H9 (cell line): Measurements from ENCODE around the gene SF3B5. TPM values are rescaled to one million over a fixed set of nuclear protein-coding genes. Genes with fewer than 3 reads are reported as not detected.

Experiments used
- DNase-seq: peaks from one replicate; pipeline ENCODE4 v3.0.0-alpha.2; 2017
- H2AFZ ChIP-seq: one replicate; pipeline ENCODE4 v1.6.1; 2013; ENCODE audit warnings: mild to moderate bottlenecking, low read length, control low read depth, moderate library complexity
- H2AK5ac ChIP-seq: 2 replicates; pipeline ENCODE4 v1.6.1; 2013; ENCODE audit warnings: low read length, control low read depth, mixed read lengths; ENCODE audit not compliant: insufficient read length
- H2BK120ac ChIP-seq: one replicate; pipeline ENCODE4 v1.6.1; 2013; ENCODE audit warnings: low read depth, mild to moderate bottlenecking, low read length, control low read depth, inconsistent platforms; ENCODE audit not compliant: poor library complexity, severe bottlenecking
- H2BK12ac ChIP-seq: 2 replicates; pipeline ENCODE4 v1.6.1; 2013; ENCODE audit warnings: low read length, control low read depth, mixed read lengths, low read depth; ENCODE audit not compliant: insufficient read length
- H2BK15ac ChIP-seq: 2 replicates; pipeline ENCODE4 v1.6.1; 2013; ENCODE audit warnings: low read depth, low read length, control low read depth
- H2BK20ac ChIP-seq: one replicate; pipeline ENCODE4 v1.6.1; 2013; ENCODE audit warnings: low read depth, mild to moderate bottlenecking, low read length, control low read depth, inconsistent platforms; ENCODE audit not compliant: poor library complexity, severe bottlenecking
- H2BK5ac ChIP-seq: 2 replicates; pipeline ENCODE4 v1.6.1; 2013; ENCODE audit warnings: low read length, control low read depth, mixed read lengths; ENCODE audit not compliant: insufficient read length
- H3K14ac ChIP-seq: 2 replicates; pipeline ENCODE4 v1.6.1; 2013; ENCODE audit warnings: low read length, control low read depth; ENCODE audit not compliant: insufficient read depth
- H3K18ac ChIP-seq: 2 replicates; pipeline ENCODE4 v1.6.1; 2013; ENCODE audit warnings: low read depth, mild to moderate bottlenecking, mixed read lengths, low read length, control low read depth; ENCODE audit not compliant: insufficient read length
- H3K23ac ChIP-seq: 2 replicates; pipeline ENCODE4 v1.6.1; 2013; ENCODE audit warnings: low read length, control low read depth, mixed read lengths, low read depth; ENCODE audit not compliant: insufficient read length
- H3K23me2 ChIP-seq: 2 replicates; pipeline ENCODE4 v1.6.1; 2013; ENCODE audit warnings: low read depth, mild to moderate bottlenecking, mixed read lengths, low read length, control low read depth; ENCODE audit not compliant: insufficient read length, poor library complexity, severe bottlenecking
- H3K27ac ChIP-seq: 2 replicates; pipeline ENCODE4 v1.5.1; 2013; ENCODE audit warnings: low read length, control low read depth, mixed read lengths, low read depth; ENCODE audit not compliant: insufficient read length
- H3K27me3 ChIP-seq: 2 replicates; pipeline ENCODE4 v1.6.1; 2013; ENCODE audit warnings: low read length, control low read depth, inconsistent platforms; ENCODE audit not compliant: insufficient read depth
- H3K4ac ChIP-seq: 2 replicates; pipeline ENCODE4 v1.6.1; 2013; ENCODE audit warnings: low read depth, mild to moderate bottlenecking, control low read depth, inconsistent platforms, low read length, moderate library complexity
- H3K4me1 ChIP-seq: 2 replicates; pipeline ENCODE4 v1.6.1; 2013; ENCODE audit warnings: low read length, control low read depth, inconsistent platforms; ENCODE audit not compliant: insufficient read depth
- H3K4me2 ChIP-seq: 2 replicates; pipeline ENCODE4 v1.6.1; 2013; ENCODE audit warnings: low read length, control low read depth, mixed read lengths; ENCODE audit not compliant: insufficient read length, insufficient read depth
- H3K56ac ChIP-seq: 2 replicates; pipeline ENCODE4 v1.6.1; 2013; ENCODE audit warnings: low read depth, mild to moderate bottlenecking, mixed read lengths, low read length, control low read depth; ENCODE audit not compliant: insufficient read length
- H3K79me1 ChIP-seq: 2 replicates; pipeline ENCODE4 v1.6.1; 2013; ENCODE audit warnings: low read depth, mild to moderate bottlenecking, moderate library complexity, low read length, control low read depth, inconsistent platforms; ENCODE audit not compliant: insufficient read depth, poor library complexity, severe bottlenecking
- H3K79me2 ChIP-seq: 2 replicates; pipeline ENCODE4 v1.6.1; 2013; ENCODE audit warnings: low read length, control low read depth, inconsistent platforms; ENCODE audit not compliant: insufficient read depth
- H3K9ac ChIP-seq: 2 replicates; pipeline ENCODE4 v1.6.1; 2013; ENCODE audit warnings: low read length, control low read depth, mixed read lengths; ENCODE audit not compliant: insufficient read length; ENCODE audit errors: extremely low read depth
- H3K9me3 ChIP-seq: one replicate; pipeline ENCODE4 v1.6.1; 2013; ENCODE audit warnings: low read depth, low read length, inconsistent platforms; ENCODE audit not compliant: control insufficient read depth
- H3T11ph ChIP-seq: one replicate; pipeline ENCODE4 v1.6.1; 2013; ENCODE audit warnings: mild to moderate bottlenecking, low read length, control low read depth, inconsistent platforms
- H4K20me1 ChIP-seq: one replicate; pipeline ENCODE4 v1.6.1; 2013; ENCODE audit not compliant: control insufficient read depth, insufficient read length, insufficient read depth
- H4K5ac ChIP-seq: 2 replicates; pipeline ENCODE4 v1.6.1; 2013; ENCODE audit warnings: low read depth, mild to moderate bottlenecking, mixed read lengths, low read length, control low read depth; ENCODE audit not compliant: insufficient read length
- H4K8ac ChIP-seq: replicated peaks from 2 replicates; pipeline ENCODE4 v1.6.1; 2013; ENCODE audit warnings: low read length, control low read depth, mixed read lengths, low read depth; ENCODE audit not compliant: insufficient read length
- H4K91ac ChIP-seq: 2 replicates; pipeline ENCODE4 v1.6.1; 2013; ENCODE audit warnings: low read depth, mild to moderate bottlenecking, moderate library complexity, mixed read lengths, low read length, control low read depth; ENCODE audit not compliant: insufficient read length
- H3K27ac Mint-ChIP-seq, 3 experiments: 2 replicates in 2 of 3; 3 replicates in 1 of 3; pipeline ENCODE4 v1.8.0; 2020 to 2021; ENCODE audit warnings: mixed read lengths in 3 of 3, mild to moderate bottlenecking in 1 of 3, moderate library complexity in 1 of 3
- H3K27me3 Mint-ChIP-seq: 2 replicates; pipeline ENCODE4 v1.8.0; 2021; ENCODE audit warnings: low read depth, mild to moderate bottlenecking, moderate library complexity, mixed read lengths
- H3K36me3 Mint-ChIP-seq, 3 experiments: 2 replicates in 2 of 3; 3 replicates in 1 of 3; pipeline ENCODE4 v1.8.0; 2020 to 2021; ENCODE audit warnings: low read depth in 3 of 3, mixed read lengths in 3 of 3; ENCODE audit not compliant: insufficient read depth in 1 of 3
- H3K4me1 Mint-ChIP-seq, 2 experiments: 2 replicates each; pipeline ENCODE4 v1.8.0; 2020; ENCODE audit warnings: mixed read lengths in 2 of 2
- H3K4me3 Mint-ChIP-seq, 2 experiments: 2 replicates in 1 of 2; 3 replicates in 1 of 2; pipeline ENCODE4 v1.8.0; 2020 to 2021; ENCODE audit warnings: mild to moderate bottlenecking in 2 of 2, mixed read lengths in 2 of 2, moderate library complexity in 1 of 2
- H3K9me3 Mint-ChIP-seq, 2 experiments: 2 replicates in 1 of 2; 3 replicates in 1 of 2; pipeline ENCODE4 v1.8.0; 2020; ENCODE audit warnings: mild to moderate bottlenecking in 2 of 2, mixed read lengths in 2 of 2, moderate library complexity in 1 of 2
- CTCF ChIP-seq: fragments of 200-600 bp; sonication (generic); conservative IDR thresholded peaks from 3 replicates; pipeline ENCODE4 v1.8.0; 2021; ENCODE audit warnings: antibody characterized with exemption, mild to moderate bottlenecking
- WGBS: extraction: QIAGEN DNeasy Blood & Tissue Kit; methylation state at CpG from one replicate; pipeline ENCODE4 v1.1.7; 2013; ENCODE audit warnings: missing lambda C conversion rate, low lambda C conversion rate, mixed read lengths; ENCODE audit not compliant: insufficient read length; ENCODE audit errors: extremely low coverage; 5-methylcytosine and 5-hydroxymethylcytosine counted together
- total RNA-seq: library from RNA; stranded (reverse); gene quantifications from 2 replicates; pipeline ENCODE4 v1.2.1, GENCODE V29; 2021

The SF3B5 gene
- total RNA-seq, 1 experiment from 2014 or later: 145 TPM

GRCh38 chr6:144141470-144141869 is 46.1 kb upstream of the SF3B5 start:
- H3K23me2 ChIP-seq: no peaks in the 10 kb centered on the region
- no peak overlapping the region for H3K14ac ChIP-seq
- WGBS: no CpG with 5 or more reads among the region's 2 CpGs
- no peak for DNase-seq
- Mint-ChIP-seq H3K27ac (no peak overlapping the region), H3K4me1 (no peaks in the 10 kb centered on the region), H3K27me3 (peaks cover 14% of the 10 kb centered on the region), H3K4me3 (no peak overlapping the region), H3K36me3 (no peaks in the 10 kb centered on the region), H3K9me3 (no peaks in the 10 kb centered on the region)
- no peaks in the 10 kb centered on the region for H3K4me1 ChIP-seq
- no peak for TF ChIP-seq CTCF
- H3K9ac ChIP-seq: no peak overlapping the region
- H3K4ac ChIP-seq: no peak overlapping the region
- no peak overlapping the region for H2BK5ac ChIP-seq
- H3K18ac ChIP-seq: no peak overlapping the region
- H4K20me1 ChIP-seq: no peaks in the 10 kb centered on the region
- H3K9me3 ChIP-seq: no peaks in the 10 kb centered on the region
- no peak overlapping the region for H4K5ac ChIP-seq
- no peak overlapping the region for H4K8ac ChIP-seq
- H3K79me1 ChIP-seq: no peaks in the 10 kb centered on the region
- H2AFZ ChIP-seq: no peak overlapping the region
- H2BK120ac ChIP-seq: no peak overlapping the region
- H2BK15ac ChIP-seq: no peak overlapping the region
- no peak overlapping the region for H3K23ac ChIP-seq
- no peak overlapping the region for H3K27ac ChIP-seq
- no peaks in the 10 kb centered on the region for H3K79me2 ChIP-seq
- H3T11ph ChIP-seq: no peak overlapping the region
- H3K56ac ChIP-seq: no peak overlapping the region
- H2AK5ac ChIP-seq: no peak overlapping the region
- H4K91ac ChIP-seq: no peak overlapping the region
- no peak overlapping the region for H2BK12ac ChIP-seq
- H3K4me2 ChIP-seq: no peak overlapping the region
- H2BK20ac ChIP-seq: no peak overlapping the region
- no peaks in the 10 kb centered on the region for H3K27me3 ChIP-seq
